Fibroblast of the aortic adventitia (primary cell): ENCODE results near the gene PRKACG. TPM values are rescaled to one million over a fixed set of nuclear protein-coding genes. Genes with fewer than 3 reads are reported as not detected.

Source experiments
- DNase-seq: peaks from one replicate; pipeline ENCODE4 v3.0.0-alpha.2; 2010; ENCODE audit warnings: low read depth
- H3K4me3 ChIP-seq: 2 replicates; pipeline ENCODE4 v1.5.1; 2011; ENCODE audit warnings: low read depth, mild to moderate bottlenecking, control low read depth, low read length, moderate library complexity
- CTCF ChIP-seq: IDR thresholded peaks from 2 replicates; pipeline ENCODE4 v1.5.1; 2011; ENCODE audit warnings: mild to moderate bottlenecking, low read length, control low read depth, inconsistent platforms; ENCODE audit not compliant: insufficient read depth
- total RNA-seq: library from RNA; depleted of rRNA; stranded (reverse); fragments of >200 nt; gene quantifications from 2 replicates; pipeline ENCODE4 v1.2.3, GENCODE V29; 2012; ENCODE audit warnings: low replicate concordance

PRKACG gene
- total RNA-seq, 1 donor = not detected

GRCh38 chr9:68979538-68980314 lies 34.2 kb downstream of the PRKACG start:
- no peak for TF ChIP-seq CTCF
- no peak overlapping the region for H3K4me3 ChIP-seq
- no peak for DNase-seq

DNA sequence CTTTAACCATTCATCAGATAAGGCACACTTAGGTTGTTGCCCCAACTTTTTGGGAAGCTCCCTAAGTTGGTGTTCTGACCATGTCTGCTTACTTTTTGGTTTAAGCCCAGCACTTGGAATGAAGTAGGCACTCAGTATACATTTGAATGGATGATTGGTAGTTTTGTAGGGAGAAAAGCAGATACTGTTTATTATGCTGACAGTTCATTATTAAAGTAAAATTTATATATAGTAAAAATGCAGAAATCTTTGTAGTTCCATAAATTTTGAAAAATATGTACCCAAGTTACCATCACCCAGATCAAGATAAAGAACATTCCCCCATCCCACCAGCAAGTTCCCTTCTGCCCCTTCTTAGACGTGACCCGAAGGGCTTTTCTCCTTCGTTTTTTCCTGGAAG lies 35.4 kb downstream of the PRKACG start:
- H3K4me3 ChIP-seq = no peak overlapping the region
- no peak for DNase-seq
- TF ChIP-seq CTCF = no peak

GRCh38 chr9:68978066-68978465 lies 35.8 kb downstream of the PRKACG start:
- DNase-seq = no peak
- H3K4me3 ChIP-seq = no peak overlapping the region
- no peak for TF ChIP-seq CTCF

- no peak for TF ChIP-seq CTCF
- H3K4me3 ChIP-seq = no peak overlapping the region
- DNase-seq = no peak
Observed at GRCh38 chr9:68975365-68976043, 38.4 kb downstream of the PRKACG start.

DNA sequence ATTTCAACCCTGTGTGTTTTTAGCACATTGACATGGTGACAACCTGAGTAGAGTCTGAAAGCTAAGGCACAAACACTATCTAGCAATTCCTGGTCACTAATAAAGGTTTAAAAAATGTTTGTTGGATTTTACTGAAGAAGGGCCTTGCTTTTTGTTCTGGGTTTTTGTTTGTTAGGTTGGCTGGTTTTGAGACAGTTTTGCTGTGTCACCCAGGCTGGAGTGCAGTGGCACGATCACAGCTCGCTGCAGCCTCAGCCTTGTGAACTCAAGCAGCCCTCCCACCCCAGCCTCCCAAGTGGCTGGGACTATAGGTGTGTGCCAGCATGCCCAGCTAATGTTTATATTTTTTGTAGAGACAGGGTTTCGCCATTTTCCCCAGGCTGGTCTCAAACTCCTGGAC lies 39.0 kb downstream of the PRKACG start:
- no peak overlapping the region for H3K4me3 ChIP-seq
- TF ChIP-seq CTCF = no peak
- no peak for DNase-seq

GRCh38 chr9:68974431-68974830 lies 39.5 kb downstream of the PRKACG start:
- DNase-seq = no peak
- TF ChIP-seq CTCF = no peak
- H3K4me3 ChIP-seq = no peak overlapping the region
